DOHH2 (cell line): ENCODE results near the gene TRIM24.

Experiments
- CTCF ChIP-seq: fragments of 200-600 bp; sonication (generic); IDR thresholded peaks from one replicate; pipeline ENCODE4 v1.5.1; 2014; ENCODE audit warnings: antibody characterized with exemption, mild to moderate bottlenecking, low read depth, low read length; ENCODE audit not compliant: poor library complexity, severe bottlenecking
- EZH2phosphoT487 ChIP-seq: fragments of 200-600 bp; sonication (generic); IDR thresholded peaks from 2 replicates; pipeline ENCODE4 v1.6.1; 2017; ENCODE audit warnings: borderline replicate concordance, mild to moderate bottlenecking, antibody characterized with exemption, low read length, moderate library complexity, mixed read lengths

GRCh38 chr7:138559448-138559847 is 99.4 kb downstream of the TRIM24 start:
- TF ChIP-seq CTCF (no peak), EZH2phosphoT487 (no peak)
